NOMO-1 treated with dmso at 0.1 percent for 144 hours (cell line): ENCODE results near the gene DNAL1.
"Not testable (repeated sequence)": the region's sequence is repeated elsewhere in the genome, so short reads cannot be mapped to it uniquely, and the experiment has no call there.

Source experiments
- DNase-seq: peaks from one replicate; lab custom pipeline; 2025; ENCODE audit not compliant: unreplicated experiment; lab: John Stamatoyannopoulos, UW

DNAL1 gene

DNA sequence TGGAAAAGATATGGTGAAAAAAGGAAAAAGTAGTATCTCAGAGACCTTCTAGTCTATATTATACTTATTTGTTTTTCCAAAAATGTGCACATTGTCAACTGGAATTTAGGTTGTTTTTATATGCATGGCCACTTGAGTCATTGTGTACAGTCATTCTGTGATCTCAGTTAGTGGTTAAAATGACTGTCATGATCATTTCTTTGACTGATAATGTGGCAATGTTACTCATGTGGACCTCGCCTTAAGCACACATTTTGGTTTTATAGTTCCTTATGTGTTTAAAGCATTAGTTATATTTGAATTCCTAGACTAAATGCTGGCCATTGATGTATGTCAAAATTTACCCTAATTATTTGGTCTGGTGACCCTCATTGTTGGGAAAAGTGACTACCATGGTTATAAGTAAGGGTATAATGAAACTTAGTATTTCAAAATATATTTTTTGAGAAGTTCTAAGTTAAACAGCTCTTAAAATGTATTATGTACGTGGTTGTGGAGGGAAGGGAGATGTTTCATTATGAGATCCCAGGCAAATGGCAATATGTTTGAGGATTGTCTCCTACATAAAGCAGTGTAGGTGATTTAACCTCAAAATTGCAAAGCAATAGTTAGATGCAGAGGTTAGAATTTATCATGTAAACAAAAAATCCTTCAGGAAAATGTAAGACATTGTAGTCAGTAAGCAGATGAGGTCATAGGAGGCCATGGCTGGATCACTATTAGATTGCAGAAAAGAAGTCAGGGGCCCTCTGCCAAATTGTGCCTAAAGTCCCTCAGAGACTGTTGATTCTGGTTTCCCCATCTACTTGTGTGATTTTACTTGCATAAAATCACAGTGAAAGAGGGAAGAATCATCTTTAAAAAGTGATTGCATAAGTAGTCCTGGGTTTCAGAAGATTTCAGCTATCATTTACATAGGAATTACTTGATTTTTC is 51.9 kb downstream of the DNAL1 start:
- no peak for DNase-seq

DNA sequence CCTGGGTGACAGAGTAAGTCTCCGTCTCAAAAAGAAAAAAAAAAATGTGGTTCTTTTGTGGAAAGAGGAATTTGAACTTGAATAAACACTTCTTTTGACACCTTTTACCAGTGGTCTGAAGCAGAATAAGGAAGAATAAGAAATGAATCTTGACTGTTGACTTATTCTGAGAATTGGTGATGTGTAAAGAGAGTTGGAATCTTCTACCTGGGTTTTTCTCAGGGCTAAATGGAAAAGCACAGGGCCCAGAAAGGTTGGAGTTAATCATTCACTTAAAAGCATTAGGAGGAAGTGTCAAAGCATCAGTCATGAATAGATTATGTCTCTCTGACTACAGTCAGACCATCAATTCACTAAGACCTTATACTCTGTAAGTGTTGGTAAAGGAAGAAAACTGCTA is 55.5 kb downstream of the DNAL1 start:
- no peak for DNase-seq

DNA sequence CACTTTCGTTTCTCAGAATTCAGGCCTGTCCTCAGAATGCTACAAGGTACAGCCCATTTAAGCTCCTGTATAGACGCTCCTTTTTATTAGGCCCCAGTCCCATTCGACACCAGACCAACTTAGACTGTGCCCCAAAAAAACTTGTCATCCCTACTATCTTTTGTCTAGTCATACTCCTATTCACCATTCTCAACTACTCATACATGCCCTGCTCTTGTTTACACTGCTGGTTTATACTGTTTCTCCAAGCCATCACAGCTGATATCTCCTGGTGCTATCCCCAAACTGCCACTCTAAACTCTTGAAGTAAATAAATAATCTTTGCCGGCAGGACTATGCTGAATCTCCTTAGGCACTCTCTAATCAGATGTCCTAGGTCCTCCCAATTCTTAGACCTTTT is 63.3 kb downstream of the DNAL1 start:
- not testable (repeated sequence) for DNase-seq

DNA sequence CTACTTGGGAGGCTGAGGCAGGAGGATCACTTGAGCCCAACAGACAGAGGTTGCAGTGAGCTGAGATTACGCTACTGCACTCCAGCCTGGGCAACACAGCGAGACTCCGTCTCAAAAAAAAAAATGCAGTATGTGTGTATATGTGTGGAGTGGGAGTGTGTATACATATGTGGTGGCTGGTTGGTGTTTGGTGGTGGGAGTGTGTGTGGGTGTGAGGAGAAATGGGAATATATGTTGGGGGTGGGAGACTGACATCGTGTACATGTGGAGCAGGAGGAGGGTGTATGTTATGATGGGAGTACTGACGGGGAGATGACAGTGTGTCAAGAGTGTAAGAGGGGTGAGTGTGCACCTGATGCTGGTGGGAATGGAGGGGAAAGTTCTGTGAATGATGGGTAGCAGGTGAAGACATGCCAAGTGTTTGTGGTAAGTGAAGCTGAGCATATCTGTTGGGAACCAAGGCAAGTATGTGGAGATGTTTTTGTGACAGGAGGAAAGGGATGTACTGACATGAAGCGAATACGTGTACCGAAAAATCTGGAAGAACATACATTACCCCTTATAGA is 65.2 kb downstream of the DNAL1 start:
- no peak for DNase-seq

DNA sequence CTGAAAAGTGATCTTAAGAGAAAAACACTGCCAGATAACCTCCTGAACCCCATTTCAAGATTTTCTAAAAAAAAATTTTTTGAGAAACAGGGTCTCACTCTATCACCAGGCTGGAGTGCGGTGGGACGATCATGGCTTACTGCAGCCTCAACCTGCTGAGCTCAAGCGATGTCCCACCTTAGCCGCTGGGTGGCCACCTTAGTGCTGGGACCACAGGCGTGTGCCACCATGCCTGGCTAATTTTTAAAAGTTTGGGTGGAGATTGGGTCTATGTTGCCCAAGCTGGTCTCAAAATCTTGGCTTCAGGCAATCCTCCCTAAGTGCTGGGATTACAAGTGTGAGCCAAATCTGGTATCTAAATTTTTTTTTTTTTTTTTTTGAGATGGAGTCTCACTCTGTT is 66.0 kb downstream of the DNAL1 start:
- no peak for DNase-seq

DNA sequence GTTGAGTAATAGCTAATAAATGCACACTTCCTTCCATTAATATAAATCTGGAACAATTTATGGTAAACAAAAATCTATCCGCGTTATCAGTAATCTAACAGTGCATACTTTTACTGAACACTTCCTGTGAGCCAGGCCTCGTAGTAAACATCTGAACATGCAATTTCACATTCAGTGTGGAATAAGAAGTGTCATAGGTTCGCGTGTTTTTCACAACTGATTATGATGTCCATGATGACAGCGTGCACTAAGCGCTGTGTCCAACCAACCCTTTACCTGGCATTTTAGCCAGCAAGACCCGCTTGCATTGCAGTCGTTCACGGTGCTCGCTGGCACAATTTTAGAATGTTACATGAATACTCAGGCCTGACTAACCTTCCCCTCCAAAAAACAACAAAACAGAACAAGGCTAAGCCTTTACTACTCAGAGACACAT is 67.3 kb downstream of the DNAL1 start:
- DNase-seq, result no peak

DNA sequence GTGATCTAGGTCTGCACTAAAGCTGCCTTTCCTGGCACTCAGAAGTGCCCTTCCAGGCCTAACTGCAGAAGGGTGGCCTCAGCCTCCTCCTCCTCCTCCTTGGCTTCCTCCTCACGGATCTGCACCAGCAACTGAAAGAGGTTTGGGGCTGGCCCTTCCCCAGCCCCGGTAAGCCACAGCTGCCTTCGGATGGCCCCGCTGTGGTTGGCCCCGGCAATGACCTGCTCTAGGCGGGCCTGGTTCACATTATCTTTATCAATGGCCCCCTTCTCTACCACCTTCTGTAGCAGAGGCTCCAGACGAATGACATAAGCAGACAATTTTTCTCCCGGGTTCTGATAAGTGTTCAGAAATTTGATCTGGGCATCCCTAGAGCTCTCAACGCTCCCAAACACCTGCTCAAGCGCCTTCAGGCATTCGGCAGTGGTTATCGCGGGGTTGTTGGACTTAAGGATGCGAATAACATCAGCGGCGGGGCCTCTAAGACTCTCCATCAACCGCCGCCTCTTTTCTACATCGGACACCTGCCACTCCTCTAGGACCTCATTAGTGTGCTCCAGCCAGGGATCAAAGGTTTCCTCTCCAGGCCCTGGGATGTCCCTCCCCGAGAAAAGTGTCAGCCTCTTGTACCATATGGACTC is 67.9 kb downstream of the DNAL1 start:
- no peak for DNase-seq

DNA sequence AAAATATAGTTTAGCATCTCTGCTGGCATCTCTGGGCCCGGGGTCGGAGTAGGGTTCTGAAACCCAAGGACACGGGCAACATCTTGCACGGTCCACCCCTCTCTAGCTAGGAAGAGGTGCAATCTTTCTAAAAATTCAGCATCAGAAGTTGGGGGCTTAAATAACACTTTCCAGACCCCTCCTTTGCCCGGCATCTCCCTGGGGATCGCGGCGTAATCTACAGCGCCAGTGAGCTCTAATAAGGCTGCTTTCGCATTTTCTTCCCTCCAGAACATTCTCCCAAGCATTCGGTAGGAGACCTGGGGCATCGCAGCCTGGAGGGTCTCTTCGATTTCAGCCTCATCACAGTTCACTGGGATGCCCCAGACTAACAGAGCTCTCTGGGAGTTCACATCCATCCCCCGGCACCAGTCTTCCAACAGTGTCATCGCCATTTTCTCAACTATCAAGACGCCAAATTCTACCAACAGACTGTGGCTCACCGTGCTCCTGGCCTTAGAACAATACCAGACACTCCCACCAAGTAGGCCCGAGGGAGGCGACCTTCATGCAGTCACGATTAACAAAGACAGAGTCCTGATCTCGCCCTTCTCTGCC is 68.5 kb downstream of the DNAL1 start:
- no peak for DNase-seq

DNA sequence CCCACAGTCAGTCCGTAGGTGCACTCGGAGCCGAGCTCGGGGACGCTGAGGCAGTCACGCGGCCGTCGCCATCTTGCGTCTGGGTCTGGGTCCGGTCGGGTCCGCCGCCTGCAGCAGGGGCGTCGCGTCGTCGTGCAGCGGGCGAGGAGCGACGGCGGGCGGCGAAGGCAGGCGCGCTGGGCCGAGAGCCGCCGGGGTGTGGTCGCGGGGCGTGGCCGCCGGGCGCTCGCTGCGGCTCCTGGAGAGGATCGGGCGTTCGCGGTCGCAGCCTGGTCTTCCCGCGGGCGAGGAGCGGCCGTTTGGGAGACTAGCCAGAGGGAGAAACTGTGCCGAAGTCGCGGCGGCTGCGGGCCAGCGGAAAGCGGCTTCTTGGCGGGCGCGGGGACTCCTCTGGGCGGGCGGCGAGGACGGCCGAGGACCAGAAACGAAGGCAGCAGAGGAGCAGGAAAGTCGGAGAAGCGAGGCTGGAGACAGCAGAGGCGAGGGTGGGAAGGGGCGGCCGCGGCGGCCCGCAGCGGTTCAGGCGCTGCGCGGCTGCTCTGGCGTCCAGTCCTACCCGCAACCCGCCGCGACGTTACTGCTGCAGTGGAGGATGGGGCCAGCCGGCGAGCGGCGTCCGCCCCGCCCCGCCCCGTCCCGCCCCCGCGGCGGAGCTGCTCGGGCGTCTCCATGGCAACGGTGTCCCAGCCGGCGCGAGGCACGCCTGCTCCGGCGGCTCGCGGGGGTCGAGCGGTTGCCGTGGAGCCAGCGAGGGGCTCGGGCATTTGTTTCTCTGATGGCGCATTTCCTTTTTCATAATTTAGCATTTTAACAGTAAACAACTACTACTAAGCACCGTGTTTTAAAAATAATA is 69.2 kb downstream of the DNAL1 start, which contains the start of gene PNMA1:
Gene PNMA1 (minus strand): TSS at position 582 of the 853 bp plus-strand sequence. CDS start 745 bp downstream, outside the sequence.
- DNase-seq, result peak; percentile 30

DNA sequence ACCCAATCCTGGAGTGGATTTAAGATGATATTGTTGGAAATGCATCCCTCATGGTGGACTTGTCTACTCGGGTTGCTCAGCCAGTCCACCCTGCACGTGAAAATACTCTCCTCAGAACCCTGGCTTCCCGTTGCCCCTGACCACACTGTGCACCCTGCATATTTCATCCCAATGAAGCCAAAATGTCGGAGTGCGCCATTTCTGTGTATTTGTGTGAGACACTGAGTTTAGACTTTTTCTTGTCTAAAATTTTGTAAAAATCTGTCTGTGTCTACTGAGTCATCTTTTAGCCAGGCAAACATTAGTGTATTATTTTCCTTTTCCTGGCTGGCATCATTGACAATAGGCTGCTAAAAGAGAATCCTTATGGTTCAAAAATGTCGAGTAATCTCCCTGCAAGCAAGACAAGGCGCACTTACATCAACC is 69.9 kb downstream of the DNAL1 start:
- DNase-seq, result no peak

DNA sequence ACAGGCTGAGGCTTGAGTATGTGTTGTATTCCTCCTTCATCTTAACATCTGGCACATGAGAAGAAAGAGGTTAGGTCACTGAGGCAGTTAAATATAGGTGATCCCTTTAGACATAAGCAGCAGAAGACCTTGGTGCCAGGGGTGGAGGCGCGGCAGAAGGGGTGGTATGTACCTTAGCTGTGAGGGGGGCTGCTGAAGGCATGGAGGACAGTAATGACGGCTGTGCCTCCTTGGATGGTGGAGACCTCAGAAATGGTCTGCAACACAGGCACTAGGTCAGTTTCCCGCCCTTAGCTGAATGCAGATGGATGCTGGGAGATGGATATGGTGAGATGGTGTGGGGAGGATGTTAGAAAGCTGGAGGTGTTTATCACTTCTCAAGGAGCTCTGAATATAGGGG is 70.9 kb downstream of the DNAL1 start:
- DNase-seq, result no peak

DNA sequence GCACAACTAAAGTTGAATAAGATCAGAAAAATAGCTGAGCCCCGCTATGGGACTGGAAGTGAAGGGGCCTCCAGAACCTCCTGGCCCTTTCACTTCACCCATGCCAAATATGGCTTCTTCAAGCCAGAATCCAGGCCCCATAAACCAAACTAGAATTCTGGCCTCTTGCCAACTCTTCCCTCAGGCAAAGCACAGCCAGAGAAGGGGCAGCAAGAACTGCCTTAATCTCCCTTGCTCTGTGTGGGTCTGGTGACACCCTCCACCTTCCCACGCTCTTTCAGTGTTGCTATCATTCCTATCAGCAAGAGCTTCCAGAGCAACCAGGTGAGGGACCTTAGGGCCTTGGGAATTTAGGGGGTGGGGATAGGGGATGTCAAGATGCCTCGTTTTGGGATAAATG is 72.5 kb downstream of the DNAL1 start:
- no peak for DNase-seq

DNA sequence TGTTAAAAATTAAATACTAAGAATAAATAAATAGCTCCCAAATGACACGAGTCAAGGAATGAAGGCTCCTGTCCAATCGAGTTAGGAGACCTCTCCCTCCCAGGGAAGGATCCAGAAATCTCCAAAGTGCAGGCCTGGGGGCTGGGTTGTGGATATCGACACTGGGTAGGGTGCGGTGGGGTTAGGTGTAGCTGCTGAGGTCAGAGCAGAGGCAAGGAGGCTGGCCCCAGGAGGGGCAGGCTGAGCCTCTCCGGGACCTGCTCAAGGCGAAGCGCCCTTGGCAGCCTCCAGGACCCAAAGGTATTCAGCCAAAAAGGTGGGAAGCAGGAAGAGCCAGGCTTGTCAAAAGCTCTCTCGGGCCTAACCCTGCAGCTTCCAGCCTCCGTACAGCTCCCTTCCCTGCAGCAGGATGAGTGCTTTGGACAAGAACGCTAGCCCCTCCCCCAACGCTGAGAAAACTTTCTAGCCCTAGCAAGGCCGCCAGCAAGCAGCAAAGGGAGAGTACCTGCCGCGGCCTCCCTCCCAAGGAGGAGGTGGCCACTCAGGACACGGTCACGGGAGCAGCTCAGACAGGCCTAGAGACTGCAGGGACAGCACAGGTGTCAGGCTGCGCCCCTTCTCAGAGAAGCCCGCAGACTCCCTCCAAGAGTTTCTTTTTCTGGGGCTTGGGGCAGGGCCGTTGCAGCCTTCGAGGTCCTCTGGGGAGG is 73.1 kb downstream of the DNAL1 start:
- DNase-seq, result no peak

DNA sequence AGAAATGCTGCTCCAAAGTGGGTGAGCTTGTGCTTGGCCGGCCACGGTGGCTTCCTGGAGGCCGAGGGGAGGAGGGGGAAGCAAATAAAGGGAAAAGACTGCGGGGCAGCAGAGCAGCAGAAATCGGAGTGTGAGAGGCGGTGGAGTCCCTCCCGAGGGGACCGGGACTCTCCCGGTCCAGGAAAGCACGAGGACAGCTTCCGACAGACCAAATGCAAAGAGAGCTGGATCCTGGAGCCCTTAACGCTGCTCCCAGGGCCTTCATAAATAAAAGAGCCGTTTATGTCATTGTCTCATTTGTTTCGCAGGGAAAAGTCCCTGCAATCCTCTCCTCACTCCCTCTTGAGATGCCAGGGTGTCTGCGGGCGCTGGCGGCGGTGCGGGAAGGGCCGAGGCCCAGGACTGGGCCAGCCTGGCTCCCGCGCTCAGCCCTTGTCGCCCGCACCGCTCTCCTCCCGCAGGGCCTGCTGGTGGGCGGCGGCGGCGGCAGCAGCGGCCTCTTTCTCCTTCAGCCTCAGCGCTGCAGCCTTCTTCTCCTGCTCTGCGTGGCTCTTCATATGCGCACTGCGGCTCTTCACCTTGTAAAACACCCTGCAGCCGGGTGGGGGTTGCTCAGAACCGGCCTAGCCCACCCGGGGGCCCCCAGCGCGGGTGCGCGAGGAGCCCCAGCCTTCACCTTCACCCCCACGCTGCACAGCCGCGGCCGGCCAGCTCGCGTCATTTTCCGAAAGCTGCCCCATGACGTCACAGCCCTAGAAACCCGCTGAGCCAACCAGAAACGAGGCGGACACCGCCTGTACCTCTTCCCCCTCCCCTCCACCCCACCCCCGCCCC is 73.8 kb downstream of the DNAL1 start:
- DNase-seq, result no peak

DNA sequence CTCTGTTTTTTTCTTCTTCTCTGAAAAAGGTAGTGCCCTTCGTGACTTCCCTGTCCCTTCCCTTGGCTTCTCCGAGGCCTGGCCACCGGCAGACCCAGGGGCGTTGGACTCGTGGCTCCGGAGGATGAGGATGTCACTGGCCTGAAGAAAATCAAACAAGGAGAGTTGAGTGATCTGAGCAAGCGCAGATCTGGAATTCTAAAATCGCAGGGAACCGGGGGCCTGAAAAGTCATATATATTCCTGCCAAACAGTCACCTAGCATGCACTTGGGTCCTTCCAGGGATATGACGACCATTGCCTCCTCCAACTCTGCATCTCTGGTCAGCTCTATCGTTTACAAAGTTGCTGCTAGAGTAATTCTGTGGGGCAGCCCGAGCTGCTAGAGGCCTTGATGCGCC is 74.6 kb downstream of the DNAL1 start:
- DNase-seq, result no peak

DNA sequence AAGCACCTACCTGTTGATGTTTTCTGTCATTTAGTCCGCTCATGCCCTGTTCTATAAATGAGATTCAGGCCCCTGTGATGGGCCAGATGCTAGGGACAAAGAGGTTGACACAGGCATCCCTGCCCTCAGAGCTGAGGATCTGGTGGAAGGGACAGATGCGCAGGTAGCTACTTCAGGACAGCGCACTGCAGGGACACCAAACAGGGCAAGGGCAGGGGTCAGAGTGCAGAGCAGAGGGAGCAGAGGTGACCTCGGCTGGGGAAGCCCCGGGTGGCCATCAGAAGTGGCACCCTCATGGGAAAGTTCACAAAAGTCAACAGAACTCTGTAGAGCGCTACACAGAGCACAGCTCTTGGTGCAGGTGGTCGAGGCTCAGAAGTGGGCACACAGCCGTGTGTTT is 75.0 kb downstream of the DNAL1 start:
- no peak for DNase-seq

DNA sequence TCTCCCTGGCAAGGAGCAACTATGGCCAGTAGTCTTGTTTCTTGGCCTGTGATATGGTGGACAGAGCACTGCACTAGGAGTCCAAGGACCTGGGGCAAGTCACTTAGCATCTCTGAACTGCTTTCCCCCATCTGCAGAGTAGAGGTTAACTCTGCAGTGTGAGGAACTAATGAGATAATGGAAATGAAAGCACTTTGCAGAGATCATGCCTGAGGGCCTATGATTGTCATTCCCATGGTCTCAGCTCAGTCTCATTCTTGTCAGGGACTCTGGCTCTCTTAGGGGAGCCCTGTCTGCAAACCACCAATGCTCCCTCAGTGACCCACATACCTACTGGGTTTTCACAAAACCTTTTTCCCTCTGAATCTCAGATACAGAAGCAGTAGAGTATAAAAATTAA is 75.8 kb downstream of the DNAL1 start:
- no peak for DNase-seq

DNA sequence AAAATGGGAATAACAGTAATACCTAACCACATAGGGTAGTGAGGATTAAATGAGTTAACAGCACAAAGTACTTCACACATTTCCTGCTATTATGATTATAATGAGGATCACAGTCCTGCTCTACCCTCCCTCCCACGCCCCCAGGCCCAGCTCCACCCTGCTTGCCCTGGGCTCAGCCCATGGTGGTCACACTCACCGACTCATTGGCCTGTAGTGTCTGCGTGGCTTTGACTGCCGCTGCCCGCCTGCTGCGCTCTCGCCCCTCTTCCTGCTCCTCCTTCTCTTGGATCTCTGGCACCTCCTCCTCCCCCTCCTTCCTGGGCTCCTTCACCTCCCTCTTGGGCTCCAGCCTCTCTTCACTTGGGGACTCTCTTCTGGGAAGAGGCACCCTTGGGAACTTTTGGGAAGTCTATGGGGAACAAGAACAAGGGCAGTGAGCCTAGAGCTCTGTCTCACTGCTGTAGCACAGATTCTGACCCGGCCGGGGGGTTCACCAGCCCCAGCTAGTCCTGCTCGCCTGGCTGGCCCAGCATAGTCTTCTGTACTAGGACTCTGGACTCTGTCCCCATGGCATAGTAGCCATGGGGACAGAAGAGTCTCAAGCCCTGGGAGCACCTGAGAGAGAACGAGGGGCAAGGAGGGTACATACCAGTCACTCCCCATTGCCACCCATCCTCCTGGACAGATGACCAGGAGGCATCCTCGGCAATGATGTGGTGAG is 76.5 kb downstream of the DNAL1 start:
- no peak for DNase-seq
